ENCODE measurements around the gene ZMIZ1. TPM values are rescaled to one million over a fixed set of nuclear protein-coding genes. Genes with fewer than 3 reads are reported as not detected.

Gene ZMIZ1
- total and polyA plus RNA-seq, 2 donors from 2014 or later, result 14.2 to 97.6 TPM

DNA sequence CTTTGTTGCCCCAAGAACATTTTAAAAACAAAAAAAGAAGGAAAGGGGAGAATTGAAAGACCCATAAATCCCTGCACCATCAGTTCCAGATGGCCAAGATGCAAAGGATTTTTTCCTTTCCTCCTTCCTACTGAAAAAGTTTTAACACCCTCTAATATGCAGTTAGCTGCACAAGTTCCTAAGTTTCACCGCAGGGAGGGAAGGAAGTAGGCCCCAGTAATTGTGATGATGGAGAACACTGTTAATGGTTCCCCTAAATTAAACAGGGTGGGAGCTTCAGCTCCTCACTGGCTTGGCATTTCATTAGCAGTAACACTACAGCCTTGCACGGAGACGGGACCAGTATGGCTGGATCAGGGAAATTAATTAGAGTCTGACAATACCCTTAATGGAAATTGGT, 214.8 kb downstream of the ZMIZ1 start:
- FAIRE-seq (no peak), DNase-seq (no peak)
- Histone ChIP-seq H3K9me3 (ENCODE audit: control insufficient read depth in 2 of 3, insufficient read depth in 1 of 3, low read length in 3 of 3) (no peaks in the 10 kb centered on the region), H3K36me3 (ENCODE audit: control insufficient read depth in 2 of 3, insufficient read depth in 3 of 3, low read length in 3 of 3) (peaks cover 0 to 23% (median 6%) of the 10 kb centered on the region in 3 donors), H3K4me1 (ENCODE audit: control insufficient read depth in 2 of 3, insufficient read depth in 2 of 3, low read depth in 1 of 3, low read length in 3 of 3) (peaks cover 0 to 7% (median 0%) of the 10 kb centered on the region in 3 donors), H3K4me3 (ENCODE audit: low read length in 3 of 3) (no peak overlapping the region), H3K27ac (ENCODE audit: low read depth in 2 of 2, low read length in 2 of 2) (no peak overlapping the region), H3K9ac (ENCODE audit: low read length in 3 of 3) (no peak overlapping the region), H3K27me3 (ENCODE audit: control insufficient read depth, insufficient read depth, low read length) (no peaks in the 10 kb centered on the region)
- TF ChIP-seq, protein P1, sequence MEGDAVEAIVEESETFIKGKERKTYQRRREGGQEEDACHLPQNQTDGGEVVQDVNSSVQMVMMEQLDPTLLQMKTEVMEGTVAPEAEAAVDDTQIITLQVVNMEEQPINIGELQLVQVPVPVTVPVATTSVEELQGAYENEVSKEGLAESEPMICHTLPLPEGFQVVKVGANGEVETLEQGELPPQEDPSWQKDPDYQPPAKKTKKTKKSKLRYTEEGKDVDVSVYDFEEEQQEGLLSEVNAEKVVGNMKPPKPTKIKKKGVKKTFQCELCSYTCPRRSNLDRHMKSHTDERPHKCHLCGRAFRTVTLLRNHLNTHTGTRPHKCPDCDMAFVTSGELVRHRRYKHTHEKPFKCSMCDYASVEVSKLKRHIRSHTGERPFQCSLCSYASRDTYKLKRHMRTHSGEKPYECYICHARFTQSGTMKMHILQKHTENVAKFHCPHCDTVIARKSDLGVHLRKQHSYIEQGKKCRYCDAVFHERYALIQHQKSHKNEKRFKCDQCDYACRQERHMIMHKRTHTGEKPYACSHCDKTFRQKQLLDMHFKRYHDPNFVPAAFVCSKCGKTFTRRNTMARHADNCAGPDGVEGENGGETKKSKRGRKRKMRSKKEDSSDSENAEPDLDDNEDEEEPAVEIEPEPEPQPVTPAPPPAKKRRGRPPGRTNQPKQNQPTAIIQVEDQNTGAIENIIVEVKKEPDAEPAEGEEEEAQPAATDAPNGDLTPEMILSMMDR (IDR thresholded peaks at IDR 0.05; ENCODE audit: borderline replicate concordance, extremely low read depth, insufficient read depth), result no peak
- intact Hi-C loops (cut with DNase I), result no loop called here

DNA sequence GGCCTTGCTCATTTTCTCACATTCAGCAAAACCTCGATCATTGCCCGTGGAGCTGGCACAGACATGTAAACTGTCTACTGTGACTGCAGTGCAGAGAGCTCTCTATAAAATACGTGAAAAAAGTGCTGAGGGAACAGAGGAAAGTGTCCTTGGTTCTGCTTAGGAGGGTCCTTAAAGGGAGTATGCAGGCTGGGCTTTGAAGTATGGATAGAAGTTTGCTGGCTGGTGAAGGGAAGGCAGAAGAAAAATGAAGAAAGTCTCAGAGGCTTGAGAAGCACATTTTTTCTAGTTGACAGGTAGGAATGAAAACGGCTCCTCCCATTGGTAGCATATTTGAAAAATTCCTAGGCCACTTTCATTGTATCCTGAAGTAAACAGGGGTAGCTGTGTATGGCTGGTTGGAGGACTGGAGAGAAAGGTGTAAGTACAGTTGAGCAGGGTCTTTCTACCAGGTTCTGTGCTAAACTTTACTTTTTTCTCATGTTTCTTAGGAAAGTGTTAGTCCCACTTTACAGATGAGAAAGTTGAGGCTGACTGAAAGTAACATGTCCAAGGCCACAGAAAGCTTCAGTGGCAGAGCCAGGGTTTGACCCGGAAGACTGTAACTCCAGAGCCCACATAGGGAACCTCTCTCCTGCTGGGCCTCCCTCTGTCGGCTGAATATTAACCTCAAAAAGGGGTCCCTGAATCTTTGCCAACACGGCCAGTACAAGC, 215.5 kb downstream of the ZMIZ1 start:
- TF ChIP-seq, protein P1 (IDR thresholded peaks at IDR 0.05; ENCODE audit: borderline replicate concordance, extremely low read depth, insufficient read depth), result no peak
- Histone ChIP-seq H3K36me3 (ENCODE audit: control insufficient read depth in 2 of 3, insufficient read depth in 3 of 3, low read length in 3 of 3) (peaks cover 0 to 27% (median 6%) of the 10 kb centered on the region in 3 donors), H3K4me1 (ENCODE audit: control insufficient read depth in 2 of 3, insufficient read depth in 2 of 3, low read depth in 1 of 3, low read length in 3 of 3) (peaks cover 0 to 7% (median 0%) of the 10 kb centered on the region in 3 donors), H3K9ac (ENCODE audit: low read length in 3 of 3) (no peak overlapping the region), H3K27ac (ENCODE audit: low read depth in 2 of 2, low read length in 2 of 2) (no peak overlapping the region), H3K9me3 (ENCODE audit: control insufficient read depth in 2 of 3, insufficient read depth in 1 of 3, low read length in 3 of 3) (no peaks in the 10 kb centered on the region), H3K27me3 (ENCODE audit: control insufficient read depth, insufficient read depth, low read length) (no peaks in the 10 kb centered on the region), H3K4me3 (ENCODE audit: low read length in 3 of 3) (no peak overlapping the region)
- FAIRE-seq (no peak), DNase-seq (no peak)
- intact Hi-C loops (cut with DNase I), result no loop called here

DNA sequence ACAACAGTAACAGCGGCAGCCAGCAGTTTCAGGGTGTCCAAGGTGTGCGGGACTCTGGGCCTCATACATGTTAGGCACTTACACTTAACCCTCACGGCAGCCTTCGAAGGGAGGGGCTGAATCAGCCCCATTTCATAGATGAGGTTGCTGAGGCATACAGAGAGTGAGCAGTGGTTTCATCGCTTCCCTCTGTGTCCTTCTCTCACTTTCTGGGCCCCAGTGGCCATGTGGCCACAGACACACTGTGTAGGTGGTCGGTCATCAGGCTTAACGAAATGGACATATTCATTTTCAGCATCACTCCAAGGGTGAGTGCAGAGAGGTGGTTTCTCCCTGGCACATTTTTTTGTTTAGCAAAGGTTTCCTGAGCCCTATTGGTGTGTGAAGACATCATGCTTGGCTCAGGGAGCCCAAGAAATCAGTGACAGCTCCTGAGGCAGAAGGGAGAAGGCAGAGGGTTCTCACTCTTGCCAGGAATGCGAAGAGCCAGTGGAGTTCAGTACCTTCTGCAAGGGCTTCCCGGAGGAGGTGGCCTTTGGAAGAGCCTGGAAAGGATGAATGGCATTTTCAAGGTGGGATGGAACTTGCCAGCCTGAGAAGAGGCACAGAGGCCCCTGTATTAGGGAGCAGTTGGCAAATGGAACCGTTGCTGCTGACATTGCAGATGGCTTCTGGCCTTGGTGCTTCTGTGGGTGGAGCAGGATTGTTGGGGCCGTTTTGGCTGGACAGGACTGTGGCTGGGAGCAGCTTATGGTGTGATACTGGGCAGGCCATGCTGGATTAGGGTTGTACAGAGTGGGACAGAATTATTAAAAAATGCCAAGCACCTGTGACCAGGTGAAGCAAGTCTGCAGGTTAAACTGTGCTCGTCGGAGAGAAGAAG, 216.8 kb downstream of the ZMIZ1 start:
- intact Hi-C loops (cut with DNase I), result no loop called here
- TF ChIP-seq, protein P1 (IDR thresholded peaks at IDR 0.05; ENCODE audit: borderline replicate concordance, extremely low read depth, insufficient read depth), result no peak
- no peaks in the 10 kb centered on the region for H3K9me3 ChIP-seq (ENCODE audit: control insufficient read depth in 2 of 3, insufficient read depth in 1 of 3, low read length in 3 of 3)
- DNase-seq (no peak), FAIRE-seq (no peak)
- H3K36me3 ChIP-seq (ENCODE audit: control insufficient read depth in 2 of 3, insufficient read depth in 3 of 3, low read length in 3 of 3), result peaks cover 0 to 33% (median 6%) of the 10 kb centered on the region in 3 donors
- peaks cover 0 to 7% (median 0%) of the 10 kb centered on the region in 3 donors for H3K4me1 ChIP-seq (ENCODE audit: control insufficient read depth in 2 of 3, insufficient read depth in 2 of 3, low read depth in 1 of 3, low read length in 3 of 3)
- no peaks in the 10 kb centered on the region for H3K27me3 ChIP-seq (ENCODE audit: control insufficient read depth, insufficient read depth, low read length)
- no peak overlapping the region for H3K4me3 ChIP-seq (ENCODE audit: low read length in 3 of 3)
- no peak overlapping the region for H3K9ac ChIP-seq (ENCODE audit: low read length in 3 of 3)
- H3K27ac ChIP-seq (ENCODE audit: low read depth in 2 of 2, low read length in 2 of 2), result no peak overlapping the region

All from kidney (tissue), 14 donors.